ENCODE data around the gene ACAT2. TPM values are rescaled to one million over a fixed set of nuclear protein-coding genes. Genes with fewer than 3 reads are reported as not detected.

ACAT2 gene
- total RNA-seq, 1 experiment from 2014 or later, result 18.8 TPM

DNA sequence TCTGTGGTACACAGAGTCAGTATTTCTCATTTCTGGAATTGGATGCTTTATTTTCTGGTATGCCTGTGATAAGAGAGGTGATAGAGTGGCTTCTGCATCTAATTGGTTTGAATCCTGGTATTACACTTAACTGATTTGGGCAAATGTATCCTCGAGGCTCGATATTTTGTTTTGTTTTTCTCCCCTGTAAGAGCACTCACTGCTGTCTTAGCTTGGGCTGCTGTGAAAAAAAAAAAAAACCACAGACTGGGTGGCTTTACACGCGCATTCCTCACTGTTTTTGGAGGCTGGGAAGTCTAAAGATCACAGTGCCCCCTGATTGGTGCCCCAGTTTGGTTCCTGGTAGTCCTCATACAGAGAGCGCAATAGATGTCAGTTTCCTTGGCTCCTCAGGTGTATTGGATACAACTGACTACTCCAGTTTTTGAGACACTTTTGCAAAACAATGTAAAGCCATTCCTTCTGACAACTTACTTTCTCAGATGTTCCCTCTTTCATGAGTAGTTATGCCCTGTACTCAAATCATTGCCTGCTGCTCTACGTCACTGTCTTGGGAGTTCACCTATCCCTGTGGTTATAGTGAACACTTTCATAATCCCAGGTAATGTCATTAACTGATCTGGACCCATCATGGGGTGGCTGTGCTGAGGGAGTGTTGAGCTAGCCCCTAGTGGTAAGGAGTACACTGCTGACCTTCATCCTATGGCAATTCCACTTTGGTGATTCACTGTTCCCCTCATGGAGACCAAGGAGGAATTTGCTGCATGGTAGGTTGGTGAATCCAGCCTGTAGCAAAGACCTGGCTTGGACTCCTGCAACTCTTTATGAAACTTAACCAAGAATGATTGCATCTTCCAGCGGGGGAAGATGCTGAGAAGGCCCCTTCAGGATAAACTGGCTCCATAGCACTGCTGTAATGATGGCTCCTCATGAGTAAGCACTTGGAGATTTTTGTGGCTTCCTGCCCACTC is 3.5 kb upstream of the ACAT2 start:
- peak; percentile 26 for DNase-seq (ENCODE audit: low read depth)
- in situ Hi-C loops (cut with HindIII; ENCODE audit: low pct_unique_long_range_greater_than_20kb, low sequenced_read_pairs), result no loop called here

DNA sequence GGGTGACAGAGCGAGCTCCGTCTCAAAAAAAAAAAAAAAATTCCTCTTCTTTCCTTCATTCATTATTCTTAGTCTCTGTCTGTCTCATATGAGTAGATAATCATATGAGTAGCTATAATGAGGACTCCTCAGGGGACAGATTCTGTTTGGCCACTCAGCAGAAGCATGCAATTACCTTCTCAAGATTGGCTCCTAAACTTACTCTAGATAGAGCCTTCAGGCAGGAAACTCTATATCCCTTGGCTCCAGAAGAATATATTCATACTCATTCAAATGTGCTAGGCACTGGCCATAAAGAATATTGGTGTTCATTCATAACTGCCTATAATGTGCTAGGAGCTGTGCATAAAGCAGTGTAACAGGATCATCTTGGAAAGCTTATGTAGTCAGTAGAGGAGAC is 2.2 kb upstream of the ACAT2 start:
- in situ Hi-C loops (cut with HindIII; ENCODE audit: low pct_unique_long_range_greater_than_20kb, low sequenced_read_pairs), result no loop called here

DNA sequence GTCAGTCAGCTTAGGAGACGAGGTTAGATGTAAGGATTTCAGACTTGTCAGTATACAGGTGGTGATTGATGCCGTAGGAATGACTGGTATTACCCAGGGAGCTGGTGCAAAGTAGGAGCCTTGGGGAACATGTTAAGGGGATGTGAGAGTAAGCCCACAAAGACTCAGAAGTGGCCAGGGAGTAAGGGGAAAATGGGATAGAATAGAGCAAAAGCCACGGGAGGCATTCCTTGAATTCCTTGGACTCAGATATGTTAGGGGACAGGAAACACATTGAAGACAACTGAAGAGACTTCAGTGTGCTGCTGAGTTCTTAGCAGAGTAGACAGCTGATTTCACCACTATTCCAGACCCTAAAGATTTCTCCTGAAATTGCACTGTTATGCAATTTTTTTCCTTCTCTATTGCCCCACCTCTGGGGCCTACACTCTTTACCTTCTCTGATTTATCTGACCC is 1.2 kb upstream of the ACAT2 start:
- in situ Hi-C loops (cut with HindIII; ENCODE audit: low pct_unique_long_range_greater_than_20kb, low sequenced_read_pairs), result no loop called here
- peak; percentile 36 for DNase-seq (ENCODE audit: low read depth)

More for the DNA sequence above, 2.2 kb upstream of the ACAT2 start:
- DNase-seq (ENCODE audit: low read depth), result no peak

DNA sequence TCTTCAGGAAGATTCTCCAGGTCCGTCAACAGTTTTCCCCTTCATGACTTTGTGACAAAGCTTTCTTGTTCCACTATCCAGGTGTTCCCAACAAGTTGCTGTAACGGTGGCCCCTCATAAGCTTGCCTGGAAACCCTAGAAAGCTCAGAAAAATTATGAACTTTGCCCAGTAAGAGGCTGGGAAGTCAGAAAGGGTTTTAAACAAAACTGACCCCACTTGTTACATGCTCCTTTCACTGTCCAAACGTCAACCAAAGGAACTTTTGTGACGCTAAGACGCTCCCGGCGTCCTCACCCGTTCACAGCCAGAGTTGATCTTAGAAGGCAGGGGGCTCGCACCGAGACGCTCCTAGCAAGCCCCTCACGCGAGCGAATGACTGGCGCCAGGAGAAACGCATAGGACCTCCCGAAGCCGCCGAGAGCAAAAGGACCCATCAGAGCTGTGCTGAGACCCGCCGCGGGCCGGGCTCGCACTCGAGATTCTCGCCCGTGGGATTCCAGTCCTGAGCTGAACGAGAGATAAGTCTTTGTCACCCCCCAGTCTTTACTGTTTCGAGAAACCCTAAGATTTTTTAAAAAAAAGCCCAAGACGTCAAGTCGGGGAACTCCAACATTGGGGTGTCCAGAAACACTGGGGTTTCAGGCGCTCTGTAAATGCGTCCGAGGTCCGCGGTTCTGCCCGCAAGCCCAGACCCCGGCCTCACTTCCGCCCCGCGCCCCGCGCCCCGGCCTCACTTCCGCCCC is 544 bp upstream of the ACAT2 start:
- in situ Hi-C loops (cut with HindIII; ENCODE audit: low pct_unique_long_range_greater_than_20kb, low sequenced_read_pairs), result no loop called here

DNA sequence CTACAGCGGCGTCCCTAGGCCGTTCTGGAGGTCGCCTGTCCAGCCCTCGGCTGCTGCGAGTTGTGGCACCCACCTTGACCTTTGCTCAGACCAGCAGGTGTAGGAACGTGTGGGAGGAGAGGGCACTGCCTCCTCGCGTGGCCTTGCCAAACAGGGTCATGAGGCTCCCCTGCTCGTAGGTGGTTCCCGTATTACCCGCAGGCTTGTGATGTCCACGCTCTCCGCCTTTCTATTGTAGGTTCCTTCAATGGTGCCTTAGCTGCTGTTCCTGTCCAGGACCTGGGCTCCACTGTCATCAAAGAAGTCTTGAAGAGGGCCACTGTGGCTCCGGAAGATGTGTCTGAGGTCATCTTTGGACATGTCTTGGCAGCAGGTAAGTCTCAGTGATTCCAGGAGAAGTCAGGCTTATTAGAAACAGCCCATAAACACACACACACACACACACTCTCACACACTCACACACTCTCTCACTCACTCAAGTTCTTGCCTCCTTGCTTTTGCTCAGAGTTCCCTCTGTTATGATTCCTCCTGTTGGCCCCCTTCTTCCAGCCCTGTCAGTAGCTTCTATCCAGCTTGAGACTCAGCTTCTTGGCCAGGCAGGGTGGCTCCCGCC is 942 bp downstream of the ACAT2 start:
- in situ Hi-C loops (cut with HindIII; ENCODE audit: low pct_unique_long_range_greater_than_20kb, low sequenced_read_pairs), result no loop called here
- DNase-seq (ENCODE audit: low read depth), result no peak

More for the DNA sequence above, 544 bp upstream of the ACAT2 start:
- no peak for DNase-seq (ENCODE audit: low read depth)

DNA sequence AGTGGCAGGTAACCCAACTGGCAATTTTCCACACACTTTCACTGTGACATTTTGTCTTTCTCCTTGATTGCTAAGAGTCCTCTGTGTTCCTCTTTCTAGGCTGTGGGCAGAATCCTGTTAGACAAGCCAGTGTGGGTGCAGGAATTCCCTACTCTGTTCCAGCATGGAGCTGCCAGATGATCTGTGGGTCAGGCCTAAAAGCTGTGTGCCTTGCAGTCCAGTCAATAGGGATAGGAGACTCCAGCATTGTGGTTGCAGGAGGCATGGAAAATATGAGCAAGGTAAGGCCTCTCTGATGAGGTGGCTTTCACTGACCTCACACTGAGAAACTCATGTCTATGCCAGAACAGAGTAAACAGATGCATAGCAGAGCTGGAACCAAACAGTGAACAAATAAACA is 5.1 kb downstream of the ACAT2 start:
- DNase-seq (ENCODE audit: low read depth), result no peak
- in situ Hi-C loops (cut with HindIII; ENCODE audit: low pct_unique_long_range_greater_than_20kb, low sequenced_read_pairs), result no loop called here

DNA sequence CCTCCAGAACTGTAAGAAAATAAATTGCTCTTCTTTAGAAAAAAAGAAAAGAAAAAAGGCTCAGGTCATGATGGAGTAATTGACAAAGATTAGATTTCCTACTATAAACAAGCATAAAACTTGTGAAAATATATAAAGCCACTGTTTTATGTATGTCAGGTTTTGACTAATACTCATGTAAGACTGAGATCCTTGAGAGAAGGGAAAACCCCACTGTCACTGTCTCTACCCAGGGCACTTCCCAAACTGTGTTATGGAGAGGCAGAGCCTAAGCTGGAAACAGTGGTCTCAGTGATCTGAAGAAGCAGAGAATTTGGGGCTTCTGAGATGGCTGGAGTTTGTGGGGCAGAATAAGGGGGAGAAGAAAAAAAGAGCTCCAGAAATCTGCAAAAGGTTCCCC is 7.6 kb downstream of the ACAT2 start:
- no peak for DNase-seq (ENCODE audit: low read depth)
- in situ Hi-C loops (cut with HindIII; ENCODE audit: low pct_unique_long_range_greater_than_20kb, low sequenced_read_pairs), result no loop called here

DNA sequence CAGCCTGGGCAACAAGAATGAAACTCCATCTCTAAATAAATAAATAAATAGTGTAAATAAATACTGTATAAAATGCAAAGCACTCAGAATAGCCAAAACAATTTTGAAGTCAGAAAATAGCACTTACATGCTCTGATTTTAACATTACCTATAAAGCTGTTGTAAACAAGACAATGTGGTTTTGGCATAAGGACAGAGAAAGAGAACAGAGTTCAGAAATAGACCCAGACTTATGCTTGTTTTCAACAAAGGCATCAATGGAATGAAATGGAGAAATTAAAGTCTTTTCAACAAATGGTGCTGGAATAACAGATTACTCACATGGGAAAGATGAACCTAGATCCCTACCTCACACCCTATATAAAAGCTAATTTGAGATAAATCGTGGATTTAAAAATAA is 10.4 kb downstream of the ACAT2 start:
- DNase-seq (ENCODE audit: low read depth), result no peak
- in situ Hi-C loops (cut with HindIII; ENCODE audit: low pct_unique_long_range_greater_than_20kb, low sequenced_read_pairs), result no loop called here

DNA sequence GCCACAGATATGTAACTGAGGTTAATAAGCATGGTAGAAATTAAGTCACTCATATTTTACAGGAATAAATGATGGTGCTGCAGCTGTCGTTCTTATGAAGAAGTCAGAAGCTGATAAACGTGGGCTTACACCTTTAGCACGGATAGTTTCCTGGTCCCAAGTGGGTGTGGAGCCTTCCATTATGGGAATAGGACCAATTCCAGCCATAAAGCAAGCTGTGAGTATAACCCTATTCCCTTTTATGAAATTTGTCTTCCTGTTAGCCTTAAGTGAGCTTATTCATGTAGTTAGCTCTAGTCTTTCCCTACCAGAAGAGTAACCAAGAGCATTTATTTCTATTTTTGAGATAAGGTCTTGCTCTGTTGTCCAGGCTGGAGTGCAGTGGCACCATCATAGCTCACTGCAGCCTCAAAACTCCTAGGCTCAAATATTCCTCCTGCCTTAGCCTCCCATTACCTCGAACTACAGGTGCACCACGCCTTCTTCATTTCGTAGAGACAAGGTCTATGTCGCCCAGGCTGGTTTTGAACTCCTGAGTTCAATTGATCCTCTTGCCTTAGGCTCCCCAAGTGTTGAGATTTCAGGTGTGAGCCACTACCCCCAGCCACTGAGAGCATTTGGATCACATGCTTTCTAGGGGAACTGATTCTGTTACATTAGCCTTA is 15.5 kb downstream of the ACAT2 start:
- no peak for DNase-seq (ENCODE audit: low read depth)
- in situ Hi-C loops (cut with HindIII; ENCODE audit: low pct_unique_long_range_greater_than_20kb, low sequenced_read_pairs), result no loop called here

DNA sequence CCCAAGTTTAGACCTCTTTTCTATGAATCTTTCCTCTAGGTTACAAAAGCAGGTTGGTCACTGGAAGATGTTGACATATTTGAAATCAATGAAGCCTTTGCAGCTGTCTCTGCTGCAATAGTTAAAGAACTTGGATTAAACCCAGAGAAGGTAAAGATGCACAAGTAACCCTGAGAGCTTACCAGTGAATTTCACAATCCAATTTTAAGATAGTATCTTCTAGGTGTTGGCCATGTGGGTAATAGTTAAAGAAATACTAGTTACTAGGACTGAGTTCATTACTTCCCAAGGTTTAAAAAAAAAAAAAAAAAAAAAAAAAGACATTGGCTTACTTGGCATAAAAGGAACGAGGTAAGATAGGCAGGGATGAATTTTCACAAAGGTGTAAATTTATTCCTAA is 16.3 kb downstream of the ACAT2 start:
- DNase-seq (ENCODE audit: low read depth), result no peak
- in situ Hi-C loops (cut with HindIII; ENCODE audit: low pct_unique_long_range_greater_than_20kb, low sequenced_read_pairs), result no loop called here

DNA sequence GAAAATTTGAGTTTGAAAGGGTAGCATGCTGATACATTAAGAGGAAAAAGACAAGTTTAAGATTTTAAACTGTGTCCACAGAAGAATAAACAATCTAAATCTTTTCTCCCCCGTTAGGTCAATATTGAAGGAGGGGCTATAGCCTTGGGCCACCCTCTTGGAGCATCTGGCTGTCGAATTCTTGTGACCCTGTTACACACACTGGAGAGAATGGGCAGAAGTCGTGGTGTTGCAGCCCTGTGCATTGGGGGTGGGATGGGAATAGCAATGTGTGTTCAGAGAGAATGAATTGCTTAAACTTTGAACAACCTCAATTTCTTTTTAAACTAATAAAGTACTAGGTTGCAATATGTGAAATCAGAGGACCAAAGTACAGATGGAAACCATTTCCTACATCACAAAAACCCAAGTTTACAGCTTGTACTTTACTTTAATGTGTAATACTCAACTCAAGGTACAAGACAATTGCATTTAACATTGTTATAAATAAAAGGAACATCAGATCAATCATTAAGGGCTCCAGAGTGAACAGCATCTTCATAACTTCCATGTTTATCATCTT is 16.8 kb downstream of the ACAT2 start:
- in situ Hi-C loops (cut with HindIII; ENCODE audit: low pct_unique_long_range_greater_than_20kb, low sequenced_read_pairs), result no loop called here

DNA sequence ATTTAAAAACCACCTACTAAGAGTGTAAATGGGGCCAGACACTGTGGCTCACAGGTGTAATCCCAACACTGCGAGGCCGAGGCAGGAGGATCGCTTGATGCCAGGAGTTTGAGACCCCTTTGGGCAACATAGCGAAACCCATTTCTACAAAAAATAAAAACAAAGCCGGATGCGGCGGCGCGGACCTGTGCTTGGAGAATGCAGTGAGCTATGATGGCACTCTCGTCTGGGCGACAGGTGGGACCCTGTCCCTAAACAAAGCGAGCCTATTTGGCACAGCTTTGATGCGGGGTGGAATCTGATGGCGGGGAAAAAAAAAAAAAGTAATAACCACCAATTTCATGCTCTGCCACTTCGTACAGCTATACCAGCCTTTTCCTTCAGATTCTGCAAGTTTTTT is 26.4 kb downstream of the ACAT2 start:
- no peak for DNase-seq (ENCODE audit: low read depth)
- in situ Hi-C loops (cut with HindIII; ENCODE audit: low pct_unique_long_range_greater_than_20kb, low sequenced_read_pairs), result no loop called here

More for the DNA sequence above, 16.8 kb downstream of the ACAT2 start:
- DNase-seq (ENCODE audit: low read depth), result no peak

DNA sequence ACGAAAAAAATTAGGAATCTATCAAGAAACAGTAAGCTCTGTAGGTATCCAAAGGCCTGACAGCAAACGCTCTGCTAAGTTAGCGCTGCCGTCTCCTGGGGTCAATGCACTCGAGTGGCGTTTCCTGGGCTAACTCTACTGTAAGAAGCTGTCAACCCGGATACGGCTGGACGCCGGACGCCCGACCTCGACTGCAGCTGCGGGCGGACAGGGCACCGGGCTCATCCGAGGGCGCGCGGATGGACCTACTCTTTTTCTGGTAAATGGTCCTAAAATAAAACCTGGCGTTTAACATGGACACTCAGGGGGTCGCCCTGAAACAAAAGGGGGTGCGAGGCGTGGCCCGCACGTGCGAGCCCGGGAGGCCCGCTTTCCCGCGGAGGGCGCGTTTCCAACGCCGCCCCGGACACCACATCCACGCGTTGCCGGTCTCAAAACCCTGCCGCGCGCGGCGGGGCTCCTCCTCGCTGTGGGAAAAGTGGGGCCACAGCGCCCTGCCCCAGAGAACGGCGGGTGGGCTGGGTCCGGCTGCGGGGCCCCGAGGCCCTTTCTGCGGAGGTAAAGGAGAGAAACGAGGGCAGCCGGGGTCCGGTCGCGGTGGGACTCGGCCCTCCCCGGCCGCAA is 27.0 kb downstream of the ACAT2 start:
- in situ Hi-C loops (cut with HindIII; ENCODE audit: low pct_unique_long_range_greater_than_20kb, low sequenced_read_pairs), result no loop called here
- no peak for DNase-seq (ENCODE audit: low read depth)

DNA sequence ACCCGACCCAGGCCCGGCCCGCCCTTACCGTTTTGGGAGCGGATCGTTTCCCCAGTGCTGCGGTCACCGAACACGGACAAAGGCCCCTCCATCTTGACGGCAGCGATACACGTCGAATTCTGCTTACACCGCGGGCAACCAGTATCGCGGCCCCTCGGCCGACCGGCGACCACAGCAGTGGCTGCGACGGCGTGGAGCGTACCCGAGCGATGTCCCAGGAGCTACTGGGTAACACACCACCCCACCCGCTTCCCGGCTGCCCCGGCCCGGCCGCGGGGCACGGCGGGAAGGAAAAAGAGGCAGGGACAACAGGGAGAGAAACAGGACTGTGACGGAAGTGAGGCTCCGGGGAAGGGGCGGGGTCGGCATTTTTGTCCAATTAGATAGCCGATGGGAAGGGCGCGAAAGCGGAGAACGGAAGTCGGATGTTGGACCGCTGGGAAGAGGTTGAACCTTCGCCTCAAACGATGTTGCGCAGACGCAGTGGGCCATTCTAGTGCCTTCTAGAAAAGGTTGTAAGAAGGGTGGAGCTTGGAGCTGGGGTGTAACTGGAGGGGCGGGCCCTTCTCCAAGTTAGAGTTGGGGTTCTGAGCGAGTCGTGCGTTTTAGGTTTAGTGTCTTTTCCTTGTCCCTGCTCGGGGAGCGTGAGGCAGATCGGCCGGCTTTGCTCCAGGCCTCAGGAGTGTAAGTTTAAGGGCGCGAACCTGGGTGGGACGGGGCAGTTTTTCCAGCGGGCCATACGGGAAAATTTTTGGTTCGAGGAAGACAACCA is 27.7 kb downstream of the ACAT2 start, which contains the start of gene TCP1:
TCP1 (minus strand) TSS at position 226 of the 772 bp plus-strand sequence; CDS start at position 92, 134 bp downstream.
- peak; percentile 98 for DNase-seq (ENCODE audit: low read depth)
- in situ Hi-C loops (cut with HindIII; ENCODE audit: low pct_unique_long_range_greater_than_20kb, low sequenced_read_pairs), result no loop called here

DNA sequence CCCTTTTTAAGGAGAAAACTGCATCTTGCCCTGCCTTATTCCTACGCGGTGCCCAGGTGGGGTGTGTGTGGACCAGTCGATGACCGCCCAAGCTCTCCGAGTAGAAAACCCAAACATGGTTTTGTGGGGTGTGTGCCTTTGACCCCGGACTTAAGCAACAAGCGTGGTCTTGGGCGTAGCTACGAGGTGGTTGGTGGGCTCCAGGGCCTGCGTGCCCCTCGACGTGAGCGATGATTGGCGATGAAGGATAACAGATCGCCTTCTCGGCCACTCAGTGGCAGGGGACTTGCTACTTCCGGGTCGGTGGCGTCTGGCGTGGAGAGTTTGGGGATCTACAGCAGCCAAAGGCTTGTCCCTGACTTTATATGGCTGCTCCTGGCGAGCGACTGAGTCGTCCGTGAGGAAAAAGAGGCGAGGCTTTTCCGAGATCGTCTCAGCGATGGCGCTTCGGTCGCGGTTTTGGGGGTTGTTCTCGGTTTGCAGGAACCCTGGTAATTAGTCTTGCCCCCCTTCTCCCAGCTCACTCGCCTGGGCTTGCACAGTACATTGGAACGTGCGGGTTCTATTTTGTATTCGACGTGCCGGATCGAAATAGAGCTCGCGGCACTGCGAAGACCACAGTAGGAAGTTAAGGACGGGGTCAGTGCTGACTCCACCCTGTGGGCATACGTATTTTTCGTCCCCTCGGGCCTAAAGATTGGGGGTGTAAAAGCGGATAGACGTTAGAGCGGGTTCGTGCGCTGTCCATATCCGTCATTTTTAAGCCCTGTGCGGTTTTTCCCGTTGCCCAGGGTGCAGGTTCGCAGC is 28.5 kb downstream of the ACAT2 start, which contains the start of gene MRPL18:
MRPL18 (plus strand) TSS at position 319 of the 807 bp plus-strand sequence; CDS start at position 440, 121 bp downstream.
- DNase-seq (ENCODE audit: low read depth), result peak; percentile 89
- in situ Hi-C loops (cut with HindIII; ENCODE audit: low pct_unique_long_range_greater_than_20kb, low sequenced_read_pairs), result no loop called here
